DOHH2 (cell line): ENCODE results near the gene NFE2L3.
A peak's percentile ranks its signal among the peaks of the same experiment; 100 is the strongest.

ENCODE experiments used
- H3F3A ChIP-seq: fragments of 200-600 bp; sonication (generic), shearing (Covaris generic); 2 replicates; pipeline ENCODE4 v1.6.0; 2016; ENCODE audit warnings: antibody characterized with exemption, mild to moderate bottlenecking; ENCODE audit not compliant: control insufficient read depth, insufficient read depth
- H3K27ac ChIP-seq: fragments of 200-600 bp; sonication (generic); 2 replicates; pipeline ENCODE4 v1.5.1; 2014; ENCODE audit warnings: low read depth, mild to moderate bottlenecking, low read length, moderate library complexity
- H3K27me3 ChIP-seq: fragments of 200-600 bp; sonication (generic); 2 replicates; pipeline ENCODE4 v1.6.1; 2014; ENCODE audit warnings: mild to moderate bottlenecking, low read length, mixed read lengths; ENCODE audit not compliant: control insufficient read depth
- H3K36me3 ChIP-seq: fragments of 200-600 bp; sonication (generic); 2 replicates; pipeline ENCODE4 v1.6.1; 2014; ENCODE audit warnings: mild to moderate bottlenecking, low read length, moderate library complexity, mixed read lengths; ENCODE audit not compliant: control insufficient read depth
- H3K4me1 ChIP-seq: fragments of 200-600 bp; sonication (generic); 2 replicates; pipeline ENCODE4 v1.6.1; 2014; ENCODE audit warnings: mild to moderate bottlenecking, low read length, mixed read lengths; ENCODE audit not compliant: control insufficient read depth
- H3K4me2 ChIP-seq: fragments of 200-600 bp; sonication (generic); 2 replicates; pipeline ENCODE4 v1.6.0; 2014; ENCODE audit warnings: mild to moderate bottlenecking, low read length, moderate library complexity
- H3K4me3 ChIP-seq: fragments of 200-600 bp; sonication (generic); 2 replicates; pipeline ENCODE4 v1.5.1; 2014; ENCODE audit warnings: mild to moderate bottlenecking, low read length, mixed read lengths
- H3K79me2 ChIP-seq: fragments of 200-600 bp; sonication (generic); 2 replicates; pipeline ENCODE4 v1.6.1; 2014; ENCODE audit warnings: mild to moderate bottlenecking, low read length, mixed read lengths; ENCODE audit not compliant: control insufficient read depth
- H3K9me2 ChIP-seq: fragments of 200-600 bp; sonication (generic); replicated peaks from 2 replicates; pipeline ENCODE4 v1.6.1; 2014; ENCODE audit warnings: mild to moderate bottlenecking, low read length, mixed read lengths; ENCODE audit not compliant: control insufficient read depth
- H3K9me3 ChIP-seq: fragments of 200-600 bp; sonication (generic); 2 replicates; pipeline ENCODE4 v1.6.1; 2014; ENCODE audit warnings: antibody characterized with exemption, low read length, mixed read lengths; ENCODE audit not compliant: control insufficient read depth, insufficient read depth
- H4K20me1 ChIP-seq: fragments of 200-600 bp; sonication (generic); 2 replicates; pipeline ENCODE4 v1.6.0; 2014; ENCODE audit warnings: low read depth, mild to moderate bottlenecking, antibody characterized with exemption, low read length, moderate library complexity; ENCODE audit not compliant: control insufficient read depth, insufficient read depth
- EZH2phosphoT487 ChIP-seq: fragments of 200-600 bp; sonication (generic); IDR thresholded peaks from 2 replicates; pipeline ENCODE4 v1.6.1; 2017; ENCODE audit warnings: borderline replicate concordance, mild to moderate bottlenecking, antibody characterized with exemption, low read length, moderate library complexity, mixed read lengths
- TF ChIP-seq, protein P1 (sequence below): fragments of 200-600 bp; sonication (generic); IDR thresholded peaks from one replicate; pipeline ENCODE4 v1.5.1; 2014; ENCODE audit warnings: antibody characterized with exemption, mild to moderate bottlenecking, low read depth, low read length; ENCODE audit not compliant: poor library complexity, severe bottlenecking

NFE2L3 gene

GRCh38 chr7:26165950-26166683, 14.1 kb downstream of the NFE2L3 start:
- Histone ChIP-seq H3K27ac (no peak overlapping the region), H3K4me2 (no peak overlapping the region)

DNA sequence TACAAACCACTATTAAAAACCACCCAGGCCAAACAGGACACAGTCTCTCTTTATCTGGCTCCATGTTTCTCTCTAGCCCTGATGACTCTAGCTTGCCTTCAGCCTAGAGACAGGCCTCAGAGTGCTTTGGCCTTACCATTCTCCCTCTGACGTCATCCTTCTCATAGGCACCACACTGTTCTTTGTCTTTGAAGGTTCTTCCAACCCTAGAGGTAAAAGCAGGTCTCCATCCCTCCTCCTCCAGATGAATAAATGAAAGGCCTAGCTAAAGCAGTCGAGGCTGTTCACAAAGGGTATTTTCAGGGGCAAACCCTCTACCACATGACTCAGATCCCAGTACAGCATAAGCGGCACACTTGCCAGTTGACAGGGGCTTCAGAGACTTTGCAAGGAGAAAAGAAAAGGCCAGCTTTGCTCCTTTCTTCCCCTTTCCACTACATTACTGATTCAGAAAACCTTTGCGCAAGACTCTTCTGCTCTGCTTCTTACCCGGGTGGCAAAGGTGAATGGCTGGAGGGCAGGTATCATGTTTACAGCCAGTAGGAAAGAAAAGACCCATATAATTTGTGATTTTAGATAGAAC, 14.8 kb downstream of the NFE2L3 start:
- H3K79me2 ChIP-seq = peaks cover 62% of the 10 kb centered on the region
- no peaks in the 10 kb centered on the region for H3K9me3 ChIP-seq
- H3K4me3 ChIP-seq = no peak overlapping the region
- H3K27ac ChIP-seq = no peak overlapping the region
- no peak for TF ChIP-seq EZH2phosphoT487
- TF ChIP-seq, protein P1, sequence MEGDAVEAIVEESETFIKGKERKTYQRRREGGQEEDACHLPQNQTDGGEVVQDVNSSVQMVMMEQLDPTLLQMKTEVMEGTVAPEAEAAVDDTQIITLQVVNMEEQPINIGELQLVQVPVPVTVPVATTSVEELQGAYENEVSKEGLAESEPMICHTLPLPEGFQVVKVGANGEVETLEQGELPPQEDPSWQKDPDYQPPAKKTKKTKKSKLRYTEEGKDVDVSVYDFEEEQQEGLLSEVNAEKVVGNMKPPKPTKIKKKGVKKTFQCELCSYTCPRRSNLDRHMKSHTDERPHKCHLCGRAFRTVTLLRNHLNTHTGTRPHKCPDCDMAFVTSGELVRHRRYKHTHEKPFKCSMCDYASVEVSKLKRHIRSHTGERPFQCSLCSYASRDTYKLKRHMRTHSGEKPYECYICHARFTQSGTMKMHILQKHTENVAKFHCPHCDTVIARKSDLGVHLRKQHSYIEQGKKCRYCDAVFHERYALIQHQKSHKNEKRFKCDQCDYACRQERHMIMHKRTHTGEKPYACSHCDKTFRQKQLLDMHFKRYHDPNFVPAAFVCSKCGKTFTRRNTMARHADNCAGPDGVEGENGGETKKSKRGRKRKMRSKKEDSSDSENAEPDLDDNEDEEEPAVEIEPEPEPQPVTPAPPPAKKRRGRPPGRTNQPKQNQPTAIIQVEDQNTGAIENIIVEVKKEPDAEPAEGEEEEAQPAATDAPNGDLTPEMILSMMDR = no peak
- H3K9me2 ChIP-seq = no peaks in the 10 kb centered on the region
- H3K4me1 ChIP-seq = peaks cover 14% of the 10 kb centered on the region
- H3F3A ChIP-seq = no peaks in the 10 kb centered on the region
- 0 out of 2 replicates have a peak overlapping the region, but pooled peaks have one; percentile 3 for H3K4me2 ChIP-seq
- H4K20me1 ChIP-seq = no peaks in the 10 kb centered on the region
- peaks cover 10% of the 10 kb centered on the region; the same call in 1 of the 2 replicates for H3K36me3 ChIP-seq
- no peaks in the 10 kb centered on the region for H3K27me3 ChIP-seq

More at GRCh38 chr7:26165950-26166683, 14.1 kb downstream of the NFE2L3 start:
- Histone ChIP-seq H3K36me3 (peaks cover 9% of the 10 kb centered on the region; the same call in 1 of the 2 replicates), H3K9me3 (no peaks in the 10 kb centered on the region), H3K79me2 (peaks cover 68% of the 10 kb centered on the region), H3F3A (no peaks in the 10 kb centered on the region), H3K4me1 (peaks cover 14% of the 10 kb centered on the region), H4K20me1 (no peaks in the 10 kb centered on the region), H3K27me3 (no peaks in the 10 kb centered on the region), H3K4me3 (no peak overlapping the region), H3K9me2 (no peaks in the 10 kb centered on the region)
- no peak for TF ChIP-seq EZH2phosphoT487
- TF ChIP-seq, protein P1 = no peak

DNA sequence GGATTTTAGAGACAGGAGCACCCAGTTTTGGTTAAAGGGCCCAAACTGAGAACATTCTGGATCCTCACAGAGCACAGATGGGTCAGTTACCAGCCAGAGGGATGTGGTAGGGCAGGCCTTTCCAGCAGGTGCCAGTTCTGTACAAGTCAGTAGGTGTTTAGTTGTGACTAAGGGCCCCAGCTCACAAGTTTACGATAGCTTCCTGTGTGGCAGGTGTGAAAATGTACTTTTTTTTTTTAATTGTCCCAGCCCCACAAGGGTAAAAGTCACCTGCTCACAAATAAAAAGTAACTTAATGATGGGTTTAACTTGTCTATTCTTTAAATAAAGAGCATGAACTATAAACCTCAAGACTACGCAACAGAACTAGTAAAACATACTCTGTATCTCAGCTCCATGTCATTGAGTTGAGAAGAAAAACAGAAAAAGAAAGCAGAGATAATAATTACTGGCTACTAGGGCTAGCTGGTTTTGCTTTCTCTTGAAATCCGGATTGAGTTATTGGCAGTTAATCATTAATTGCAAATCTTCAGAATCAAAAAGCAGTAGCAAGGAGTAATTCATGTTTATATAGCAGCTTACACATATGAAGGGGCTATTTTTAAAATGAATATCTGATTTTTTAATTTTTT, 15.4 kb downstream of the NFE2L3 start:
- Histone ChIP-seq H3K27me3 (no peaks in the 10 kb centered on the region), H3K9me3 (no peaks in the 10 kb centered on the region), H3K36me3 (peaks cover 10% of the 10 kb centered on the region; the same call in 1 of the 2 replicates), H3F3A (no peaks in the 10 kb centered on the region), H3K9me2 (no peaks in the 10 kb centered on the region), H4K20me1 (no peaks in the 10 kb centered on the region), H3K4me3 (no peak overlapping the region), H3K27ac (no peak overlapping the region), H3K4me2 (0 out of 2 replicates have a peak overlapping the region, but pooled peaks have one; percentile 3), H3K79me2 (peaks cover 61% of the 10 kb centered on the region), H3K4me1 (peaks cover 14% of the 10 kb centered on the region)
- TF ChIP-seq, protein P1 = no peak
- TF ChIP-seq EZH2phosphoT487 = no peak
